ENCODE measurements around the gene TMEM259. TPM values are rescaled to one million over a fixed set of nuclear protein-coding genes. Genes with fewer than 3 reads are reported as not detected.
A peak's percentile ranks its signal among the peaks of the same experiment; 100 is the strongest.

Gene TMEM259
- total and polyA plus RNA-seq, 2 of the 13 experiments (the other 11 are each of a cell fraction or from before 2014, with no cell fraction given), result 64.7 to 164 TPM

- DNase-seq (ENCODE audit: low spot score) (no peak), ATAC-seq (no peak), FAIRE-seq (no peak)
- no peaks in the 10 kb centered on the region for H3K9me3 ChIP-seq (ENCODE audit: low read length)
- H3K27me3 ChIP-seq (ENCODE audit: control insufficient read depth in 1 of 2, insufficient read depth in 2 of 2, low read length in 2 of 2), result no peaks in the 10 kb centered on the region
- BruUV-seq (replicated peaks), result no TSS peak
- no peak overlapping the region for H3K9ac ChIP-seq (ENCODE audit: insufficient read depth, low read depth, low read length)
- peak overlapping the region; percentile 86 for H3K4me2 ChIP-seq (ENCODE audit: low read depth, low read length)
- ChIA-PET POLR2A (interaction anchor here (0.9 to 2.7 kb wide), 7 partner anchors 8 to 201 kb away, joined by 3 to 9 read pairs (median 5); partner anchors contain the start of genes CIRBP, CNN2 and RNU6-2), CTCF (ENCODE audit: low intra/inter-chr PET ratio, low total read pairs) (no interaction called here)
- H3K79me2 ChIP-seq (ENCODE audit: insufficient read depth, low read length), result no peaks in the 10 kb centered on the region
- H3K4me1 ChIP-seq (ENCODE audit: insufficient read depth, low read length), result peaks cover 47% of the 10 kb centered on the region
- in situ Hi-C loops (cut with HindIII; ENCODE audit: extremely low pct_ligation_motif_present, low pct_unique_long_range_greater_than_20kb), result loop anchor here (5.0 kb wide), 1 partner anchor 34 kb away; the partner anchor contains the start of gene GPX4
- no peak overlapping the region for H3K27ac ChIP-seq (ENCODE audit: extremely low read length, insufficient read depth, low read length)
- H2AFZ ChIP-seq (ENCODE audit: low read length), result no peak overlapping the region
- H3K36me3 ChIP-seq (replicated peaks in 1 of 2; ENCODE audit: control insufficient read depth in 1 of 2, insufficient read depth in 2 of 2, low read length in 2 of 2), result no peaks in the 10 kb centered on the region
- peak overlapping the region; percentile 71 to 78 (median 77); a peak in 4 of 6 replicates for H3K4me3 ChIP-seq (replicated peaks in 1 of 3; ENCODE audit: insufficient read depth in 1 of 3, low read depth in 2 of 3, low read length in 3 of 3)
- H4K20me1 ChIP-seq (ENCODE audit: insufficient read depth, low read length), result no peaks in the 10 kb centered on the region
- intact Hi-C loops (cut with micrococcal nuclease; ENCODE audit: unreplicated experiment), result no loop called here
- 74% methylated on average over 30 of the region's 45 CpGs for WGBS (ENCODE audit: low lambda C conversion rate)
- TF ChIP-seq AKAP8 (CRISPR knock-in tag; IDR thresholded peaks at IDR 0.05) (no peak), PATZ1 (CRISPR knock-in tag; IDR thresholded peaks at IDR 0.05) (0 out of 2 replicates have a peak, but pooled peaks have one; percentile 22), AHDC1 (CRISPR knock-in tag; IDR thresholded peaks at IDR 0.05; ENCODE audit: borderline replicate concordance) (no peak), ZNF598 (CRISPR knock-in tag; IDR thresholded peaks at IDR 0.05; ENCODE audit: borderline replicate concordance) (no peak), GFI1 (CRISPR knock-in tag; IDR thresholded peaks at IDR 0.05; ENCODE audit: borderline replicate concordance) (peak; percentile 95), GPBP1L1 (CRISPR knock-in tag; IDR thresholded peaks at IDR 0.05) (no peak), FOXO1 (CRISPR knock-in tag; IDR thresholded peaks at IDR 0.05) (no peak), ZNF773 (CRISPR knock-in tag; IDR thresholded peaks at IDR 0.05; ENCODE audit: borderline replicate concordance) (no peak), ZBTB4 (CRISPR knock-in tag; IDR thresholded peaks at IDR 0.05; ENCODE audit: borderline replicate concordance) (no peak)
Observed at GRCh38 chr19:1068009-1069001, 47.4 kb upstream of the TMEM259 start.

Data from HepG2 (cell line).